ENCODE measurements around the gene SOCS4.

GRCh38 chr14:55098561-55098898 is 71.5 kb downstream of the SOCS4 start:
- TF ChIP-seq POLR2A (IDR thresholded peaks at IDR 0.05), result no peak
- no peak for TF ChIP-seq CTCF (IDR thresholded peaks at IDR 0.05)
